Measurements from ENCODE around the gene GALNT17. TPM values are rescaled to one million over a fixed set of nuclear protein-coding genes. Genes with fewer than 3 reads are reported as not detected.

The GALNT17 gene
- polyA plus RNA-seq, 3 donors, result 3.3 to 5.7 (median 4.0) TPM

GRCh38 chr7:71216211-71216610, 84.3 kb downstream of the GALNT17 start:
- DNase-seq (ENCODE audit: extremely low read depth in 1 of 11, low read depth in 9 of 11, low spot score in 4 of 11), result no peak

GRCh38 chr7:71220210-71220695, 88.3 kb downstream of the GALNT17 start:
- no peak for DNase-seq (ENCODE audit: extremely low read depth in 1 of 11, low read depth in 9 of 11, low spot score in 4 of 11)

GRCh38 chr7:71221049-71221448, 89.1 kb downstream of the GALNT17 start:
- DNase-seq (ENCODE audit: extremely low read depth in 1 of 11, low read depth in 9 of 11, low spot score in 4 of 11), result no peak

GRCh38 chr7:71221549-71221948, 89.6 kb downstream of the GALNT17 start:
- DNase-seq (ENCODE audit: extremely low read depth in 1 of 11, low read depth in 9 of 11, low spot score in 4 of 11), result no peak

GRCh38 chr7:71227126-71227525, 95.2 kb downstream of the GALNT17 start:
- DNase-seq (ENCODE audit: extremely low read depth in 1 of 11, low read depth in 9 of 11, low spot score in 4 of 11), result no peak

- DNase-seq (ENCODE audit: extremely low read depth in 1 of 11, low read depth in 9 of 11, low spot score in 4 of 11), result no peak
Observed at GRCh38 chr7:71229148-71229547, 97.2 kb downstream of the GALNT17 start.

GRCh38 chr7:71229699-71230098, 97.8 kb downstream of the GALNT17 start:
- no peak for DNase-seq (ENCODE audit: extremely low read depth in 1 of 11, low read depth in 9 of 11, low spot score in 4 of 11)

- peak in 1 of 11 donors; percentile 5 for DNase-seq (ENCODE audit: extremely low read depth in 1 of 11, low read depth in 9 of 11, low spot score in 4 of 11)
Observed at GRCh38 chr7:71235253-71235652, 103.3 kb downstream of the GALNT17 start.

GRCh38 chr7:71236230-71237105, 104.5 kb downstream of the GALNT17 start:
- DNase-seq (ENCODE audit: extremely low read depth in 1 of 11, low read depth in 9 of 11, low spot score in 4 of 11), result no peak

- peak in 1 of 11 donors; percentile 22 for DNase-seq (ENCODE audit: extremely low read depth in 1 of 11, low read depth in 9 of 11, low spot score in 4 of 11)
Observed at GRCh38 chr7:71237945-71238344, 106.0 kb downstream of the GALNT17 start.

- DNase-seq (ENCODE audit: extremely low read depth in 1 of 11, low read depth in 9 of 11, low spot score in 4 of 11), result no peak
Observed at GRCh38 chr7:71238581-71239295, 106.8 kb downstream of the GALNT17 start.

GRCh38 chr7:71239586-71240268, 107.8 kb downstream of the GALNT17 start:
- peak in 5 of 11 donors; percentile 20 to 52 (median 24) for DNase-seq (ENCODE audit: extremely low read depth in 1 of 11, low read depth in 9 of 11, low spot score in 4 of 11)

GRCh38 chr7:71243736-71244410, 111.9 kb downstream of the GALNT17 start:
- DNase-seq (ENCODE audit: extremely low read depth in 1 of 11, low read depth in 9 of 11, low spot score in 4 of 11), result peak in 5 of 11 donors; percentile 20 to 49 (median 47)

GRCh38 chr7:71245038-71245437, 113.1 kb downstream of the GALNT17 start:
- DNase-seq (ENCODE audit: extremely low read depth in 1 of 11, low read depth in 9 of 11, low spot score in 4 of 11), result no peak

- DNase-seq (ENCODE audit: extremely low read depth in 1 of 11, low read depth in 9 of 11, low spot score in 4 of 11), result no peak
Observed at GRCh38 chr7:71251706-71252105, 119.8 kb downstream of the GALNT17 start.

- no peak for DNase-seq (ENCODE audit: extremely low read depth in 1 of 11, low read depth in 9 of 11, low spot score in 4 of 11)
Observed at GRCh38 chr7:71254751-71255150, 122.8 kb downstream of the GALNT17 start.

GRCh38 chr7:71255537-71256178, 123.7 kb downstream of the GALNT17 start:
- DNase-seq (ENCODE audit: extremely low read depth in 1 of 11, low read depth in 9 of 11, low spot score in 4 of 11), result no peak

- DNase-seq (ENCODE audit: extremely low read depth in 1 of 11, low read depth in 9 of 11, low spot score in 4 of 11), result no peak
Observed at GRCh38 chr7:71261066-71261465, 129.1 kb downstream of the GALNT17 start.
